Stimulated activated CD4-positive, alpha-beta T cell treated with anti-CD3 and anti-CD28 coated beads, Interleukin-15, amount 100 ng/mL, for 1 hour (primary cell): Measurements from ENCODE around the gene LDB1.

ENCODE experiments used
- DNase-seq, 2 donors: peaks; one replicate each; pipeline ENCODE4 v3.0.0-alpha.2; 2020; ENCODE audit warnings: low read depth in 1 of 2, low spot score in 1 of 2

Gene LDB1

GRCh38 chr10:102120142-102120990 lies at the start of gene LDB1:
Gene LDB1 (minus strand): TSS chr10:102120368. CDS start chr10:102120110, 258 bp downstream.
- DNase-seq: peak; percentile 41

GRCh38 chr10:102167861-102168260 lies 47.7 kb upstream of the LDB1 start:
- DNase-seq: no peak

- DNase-seq: no peak
Observed at GRCh38 chr10:102163342-102163989, 43.3 kb upstream of the LDB1 start.

- DNase-seq: no peak
Observed at GRCh38 chr10:102159831-102160230, 39.7 kb upstream of the LDB1 start.

GRCh38 chr10:102159051-102159597 lies 39.0 kb upstream of the LDB1 start:
- DNase-seq: no peak

- no peak for DNase-seq
Observed at GRCh38 chr10:102157224-102157623, 37.1 kb upstream of the LDB1 start.

GRCh38 chr10:102154466-102155116 lies 34.4 kb upstream of the LDB1 start:
- no peak for DNase-seq

GRCh38 chr10:102153093-102153620 lies 33.0 kb upstream of the LDB1 start:
- no peak for DNase-seq

- DNase-seq: peak in 1 of 2 donors; percentile 28
Observed at GRCh38 chr10:102152545-102152890, 32.4 kb upstream of the LDB1 start.

- DNase-seq: peak; percentile 99 to 100
Observed at GRCh38 chr10:102151774-102152544, 31.8 kb upstream of the LDB1 start, which contains the start of gene NOLC1. Gene NOLC1 (plus strand): TSS chr10:102152389. CDS start chr10:102152411, 22 bp downstream.

- DNase-seq: no peak
Observed at GRCh38 chr10:102150970-102151773, 31.0 kb upstream of the LDB1 start.

- no peak for DNase-seq
Observed at GRCh38 chr10:102148275-102148674, 28.1 kb upstream of the LDB1 start.

- no peak for DNase-seq
Observed at GRCh38 chr10:102147561-102147960, 27.4 kb upstream of the LDB1 start.

GRCh38 chr10:102146971-102147428 lies 26.8 kb upstream of the LDB1 start:
- no peak for DNase-seq

- DNase-seq: no peak
Observed at GRCh38 chr10:102141583-102142107, 21.5 kb upstream of the LDB1 start.

GRCh38 chr10:102140913-102141540 lies 20.9 kb upstream of the LDB1 start:
- DNase-seq: no peak

- no peak for DNase-seq
Observed at GRCh38 chr10:102140218-102140617, 20.1 kb upstream of the LDB1 start.

- DNase-seq: no peak
Observed at GRCh38 chr10:102139281-102140110, 19.3 kb upstream of the LDB1 start.
